ENCODE measurements around the gene CHMP4A. TPM values are rescaled to one million over a fixed set of nuclear protein-coding genes. Genes with fewer than 3 reads are reported as not detected.

The CHMP4A gene
- total and polyA plus RNA-seq, 2 donors (not counting 1 experiment from before 2014, with no cell fraction given), result 91.2 to 103 TPM

GRCh38 chr14:24196071-24197055 lies 16.9 kb downstream of the CHMP4A start:
- intact Hi-C loops (cut with micrococcal nuclease), result loop anchor here (1.0 to 5.0 kb wide), 2 partner anchors 8 to 101 kb away; partner anchors contain the start of genes DHRS1, IPO4 and NOP9
- peak overlapping the region; percentile 82 to 99 (median 83) for H3K4me3 ChIP-seq (ENCODE audit: control extremely low read depth in 1 of 5, extremely low read depth in 1 of 5, insufficient read depth in 1 of 5, low read depth in 2 of 5, low read length in 4 of 5)
- TF ChIP-seq CTCF (IDR thresholded peaks at IDR 0.05) (no peak), EZH2 (IDR thresholded peaks at IDR 0.05; ENCODE audit: borderline replicate concordance, insufficient read depth, low read depth, low read length, poor library complexity, severe bottlenecking) (no peak)
- no peaks in the 10 kb centered on the region for H3K9me3 ChIP-seq (ENCODE audit: control extremely low read depth in 1 of 3, control insufficient read depth in 2 of 3, insufficient read depth in 1 of 3, low read length in 2 of 3)
- peak overlapping the region; percentile 97 for H3K9ac ChIP-seq (ENCODE audit: low read length)
- Mint-ChIP-seq H3K9me3 (ENCODE audit: insufficient read depth) (no peaks in the 10 kb centered on the region), H3K4me3 (peak overlapping the region; percentile 89), H3K4me1 (peaks cover 49% of the 10 kb centered on the region), H3K27ac (peak overlapping the region; percentile 99), H3K27me3 (no peaks in the 10 kb centered on the region)
- ChIA-PET POLR2A (interaction anchor here (0.7 to 3.6 kb wide), 13 partner anchors 10 to 234 kb away, joined by 3 to 64 read pairs (median 10); partner anchors contain the start of genes CBLN3, CHMP4A, DCAF11 and EMC9), CTCF (interaction anchor here (0.9 to 3.5 kb wide), 17 partner anchors 11 to 241 kb away, joined by 3 to 21 read pairs (median 4); partner anchors contain the start of genes CHMP4A, CIDEB, IRF9 and MDP1)
- no peaks in the 10 kb centered on the region for H4K20me1 ChIP-seq (ENCODE audit: control insufficient read depth, insufficient read depth, low read length, poor library complexity, severe bottlenecking)
- H3K27me3 ChIP-seq (replicated peaks in 1 of 4; ENCODE audit: control extremely low read depth in 1 of 4, control insufficient read depth in 3 of 4, insufficient read depth in 4 of 4, low read length in 3 of 4), result no peaks in the 10 kb centered on the region
- peak overlapping the region; percentile 98 to 99 for H3K27ac ChIP-seq (ENCODE audit: low read length in 2 of 2)
- ATAC-seq (ENCODE audit: low read depth) (peak; percentile 2), DNase-seq (peak; percentile 67)
- peak overlapping the region; percentile 91 for H3K4me2 ChIP-seq (replicated peaks; ENCODE audit: low read depth, low read length, poor library complexity, severe bottlenecking)
- H3K4me1 ChIP-seq (ENCODE audit: control insufficient read depth in 2 of 2, insufficient read depth in 2 of 2, low read length in 2 of 2), result peaks cover 25 to 26% of the 10 kb centered on the region in 2 donors
- 0% methylated on average over 13 of the region's 33 CpGs for WGBS (ENCODE audit: insufficient coverage)
- peaks cover 0 to 14% of the 10 kb centered on the region in 2 experiments for H3K36me3 ChIP-seq (replicated peaks in 1 of 2; ENCODE audit: control extremely low read depth in 1 of 2, control insufficient read depth in 1 of 2, extremely low read depth in 1 of 2, insufficient read depth in 2 of 2, low read length in 1 of 2)
- peaks cover 73% of the 10 kb centered on the region for H3K79me2 ChIP-seq (ENCODE audit: control insufficient read depth, insufficient read depth, low read length)
- H2AFZ ChIP-seq (ENCODE audit: insufficient read depth, low read depth, low read length, poor library complexity, severe bottlenecking), result peak overlapping the region; percentile 88

Data from B cell (primary cell).